Activated gamma-delta T cell treated with Interleukin-2 at 50 U/mL for 16 hours (primary cell): ENCODE data around the gene SCN4B.

Experiments used
- DNase-seq: peaks from one replicate; pipeline ENCODE4 v3.0.0-alpha.2; 2020

The SCN4B gene

DNA sequence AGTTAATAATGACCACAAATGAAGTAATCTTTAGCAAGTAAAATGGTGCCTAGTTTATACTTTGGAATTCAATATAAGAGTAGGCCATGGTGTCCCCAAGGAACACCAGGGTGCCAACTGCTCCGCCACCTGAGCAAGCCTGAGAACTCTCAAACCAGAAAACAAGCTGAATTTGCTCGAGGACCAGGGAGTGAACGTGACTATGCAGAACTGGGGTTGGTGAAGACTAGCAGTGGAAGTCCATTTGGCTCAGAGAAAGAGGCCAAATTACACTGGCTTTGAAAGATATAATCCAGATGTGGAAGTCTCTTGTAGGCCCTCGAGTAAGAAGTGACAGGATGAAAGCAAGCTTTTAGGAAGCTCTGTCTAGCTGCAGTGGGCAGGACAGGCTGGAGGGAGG, 57.1 kb downstream of the SCN4B start:
- no peak for DNase-seq

- no peak for DNase-seq
Measured at GRCh38 chr11:118092907-118093571, 59.6 kb downstream of the SCN4B start.

- DNase-seq, result no peak
Measured at GRCh38 chr11:118091690-118092089, 60.9 kb downstream of the SCN4B start.

GRCh38 chr11:118090545-118091162, 62.0 kb downstream of the SCN4B start:
- no peak for DNase-seq

GRCh38 chr11:118088531-118088930, 64.1 kb downstream of the SCN4B start:
- no peak for DNase-seq

DNA sequence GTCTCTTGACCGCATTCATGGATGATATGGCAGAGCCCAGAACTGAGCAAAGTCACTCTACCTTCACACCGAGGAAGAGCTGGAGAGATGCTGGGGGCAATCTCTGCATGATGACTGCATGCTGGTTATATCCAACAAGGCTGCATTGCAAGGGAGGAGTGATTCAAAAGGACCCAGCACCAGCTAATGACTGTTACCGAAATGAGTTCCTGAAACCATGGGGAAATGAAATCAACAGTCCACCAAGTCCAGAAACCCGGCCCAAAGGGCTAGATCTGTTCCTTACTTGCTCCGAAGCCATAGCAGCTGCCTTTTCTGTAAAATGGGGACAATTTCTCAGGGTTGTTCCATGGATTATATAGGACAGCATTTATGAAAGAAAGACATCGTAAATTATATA, 64.7 kb downstream of the SCN4B start:
- DNase-seq, result no peak

GRCh38 chr11:118086913-118087768, 65.5 kb downstream of the SCN4B start, which contains the start of gene SMIM35:
Gene SMIM35 (minus strand): TSS chr11:118086963. CDS start chr11:118086757, 206 bp downstream.
- DNase-seq, result no peak

GRCh38 chr11:118084656-118085055, 68.0 kb downstream of the SCN4B start:
- DNase-seq, result no peak

DNA sequence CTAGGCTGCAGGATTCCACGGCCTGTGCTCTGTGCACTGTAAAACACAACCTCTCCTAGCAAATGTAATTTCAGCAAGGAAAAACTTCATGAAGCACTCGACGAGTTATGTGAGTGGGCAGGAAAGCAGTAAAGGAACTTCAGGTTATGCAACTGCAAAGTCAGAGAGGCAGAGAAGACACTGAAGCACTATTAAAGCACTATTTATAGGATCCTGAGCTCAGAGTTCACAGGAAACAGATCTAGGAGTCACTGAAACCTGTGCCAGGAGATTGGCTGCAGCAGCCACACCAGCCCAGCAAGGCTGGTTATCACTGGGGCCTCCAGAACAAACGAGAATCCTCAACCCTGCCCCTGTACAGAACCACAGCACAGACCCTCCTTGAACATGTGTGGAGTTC, 68.4 kb downstream of the SCN4B start:
- DNase-seq, result no peak
